ENCODE measurements around the gene PSMB2. TPM values are rescaled to one million over a fixed set of nuclear protein-coding genes. Genes with fewer than 3 reads are reported as not detected.

PSMB2 gene
- total and polyA plus RNA-seq, 2 of the 8 experiments (the other 6 are each of a cell fraction or from before 2014, with no cell fraction given) = 91.4 to 101 TPM

DNA sequence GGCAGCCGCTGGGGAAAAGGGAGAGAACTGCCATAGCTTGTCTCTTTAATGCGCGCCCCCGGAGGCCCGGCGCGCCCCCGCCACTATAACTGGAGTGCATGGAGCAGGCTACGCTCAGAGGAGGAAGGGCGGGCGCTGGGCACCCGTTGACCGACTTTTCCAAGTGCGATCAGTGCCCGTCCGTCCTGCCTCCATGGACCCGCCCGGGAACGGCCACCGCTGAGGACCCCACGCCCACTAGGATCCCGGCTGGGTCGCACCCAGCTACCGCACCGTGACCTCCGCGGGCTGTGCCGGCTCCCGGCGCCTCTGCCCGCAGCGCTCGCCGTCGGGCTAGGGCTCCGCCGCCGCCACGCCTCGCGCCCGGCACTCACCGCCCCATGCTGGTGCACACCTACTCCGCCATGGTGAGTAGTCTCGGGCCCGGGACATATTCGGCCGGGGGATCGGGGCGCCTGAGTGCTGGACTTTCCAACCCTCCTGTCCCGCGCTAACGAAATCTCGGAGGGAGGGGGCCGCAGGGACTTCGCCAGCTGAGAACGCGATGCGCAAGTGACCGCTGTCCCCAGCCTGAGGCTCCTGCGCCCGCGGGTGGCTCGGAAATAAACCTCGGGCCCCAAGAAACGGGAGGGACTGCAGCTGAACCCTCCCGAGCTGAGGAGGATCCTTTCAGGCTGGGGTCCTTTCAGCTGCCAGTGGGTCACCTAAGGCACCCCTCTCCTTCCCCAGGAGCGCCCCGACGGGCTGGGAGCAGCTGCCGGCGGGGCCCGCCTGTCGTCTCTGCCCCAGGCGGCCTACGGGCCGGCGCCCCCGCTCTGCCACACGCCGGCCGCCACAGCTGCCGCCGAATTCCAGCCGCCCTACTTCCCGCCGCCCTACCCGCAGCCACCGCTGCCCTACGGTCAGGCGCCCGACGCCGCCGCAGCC is 67.9 kb downstream of the PSMB2 start, which contains the start of gene TFAP2E (continued):
- TF ChIP-seq, protein P1, sequence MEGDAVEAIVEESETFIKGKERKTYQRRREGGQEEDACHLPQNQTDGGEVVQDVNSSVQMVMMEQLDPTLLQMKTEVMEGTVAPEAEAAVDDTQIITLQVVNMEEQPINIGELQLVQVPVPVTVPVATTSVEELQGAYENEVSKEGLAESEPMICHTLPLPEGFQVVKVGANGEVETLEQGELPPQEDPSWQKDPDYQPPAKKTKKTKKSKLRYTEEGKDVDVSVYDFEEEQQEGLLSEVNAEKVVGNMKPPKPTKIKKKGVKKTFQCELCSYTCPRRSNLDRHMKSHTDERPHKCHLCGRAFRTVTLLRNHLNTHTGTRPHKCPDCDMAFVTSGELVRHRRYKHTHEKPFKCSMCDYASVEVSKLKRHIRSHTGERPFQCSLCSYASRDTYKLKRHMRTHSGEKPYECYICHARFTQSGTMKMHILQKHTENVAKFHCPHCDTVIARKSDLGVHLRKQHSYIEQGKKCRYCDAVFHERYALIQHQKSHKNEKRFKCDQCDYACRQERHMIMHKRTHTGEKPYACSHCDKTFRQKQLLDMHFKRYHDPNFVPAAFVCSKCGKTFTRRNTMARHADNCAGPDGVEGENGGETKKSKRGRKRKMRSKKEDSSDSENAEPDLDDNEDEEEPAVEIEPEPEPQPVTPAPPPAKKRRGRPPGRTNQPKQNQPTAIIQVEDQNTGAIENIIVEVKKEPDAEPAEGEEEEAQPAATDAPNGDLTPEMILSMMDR (IDR thresholded peaks at IDR 0.05; ENCODE audit: control extremely low read depth in 1 of 3, insufficient read depth in 1 of 3, low read depth in 1 of 3, low read length in 3 of 3) = no peak
- TF ChIP-seq SUZ12 (IDR thresholded peaks at IDR 0.05; ENCODE audit: low read length) (peak; percentile 92), RNF2 (IDR thresholded peaks at IDR 0.05; ENCODE audit: borderline replicate concordance, low read depth, low read length, missing control alignments, poor library complexity, severe bottlenecking) (peak; percentile 95), TEAD4 (IDR thresholded peaks at IDR 0.05; ENCODE audit: low read depth, low read length) (peak; percentile 54; the same call in 1 of the 2 replicates), ASH2L (IDR thresholded peaks at IDR 0.05; ENCODE audit: low read length) (peak; percentile 89), GTF2F1 (IDR thresholded peaks at IDR 0.05; ENCODE audit: borderline replicate concordance, low read depth, low read length) (no peak), JUN (IDR thresholded peaks at IDR 0.05; ENCODE audit: low read depth, low read length) (no peak), TAF1 (IDR thresholded peaks at IDR 0.05; ENCODE audit: low read depth, low read length) (peak; percentile 52; the same call in 1 of the 2 replicates)
- TF ChIP-seq, protein P2, sequence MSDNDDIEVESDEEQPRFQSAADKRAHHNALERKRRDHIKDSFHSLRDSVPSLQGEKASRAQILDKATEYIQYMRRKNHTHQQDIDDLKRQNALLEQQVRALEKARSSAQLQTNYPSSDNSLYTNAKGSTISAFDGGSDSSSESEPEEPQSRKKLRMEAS (IDR thresholded peaks at IDR 0.05) = peak; percentile 19; the same call in 1 of the 2 replicates

Data from H1 (cell line).